A375 (cell line): ENCODE data around the gene R3HDML. TPM values are rescaled to one million over a fixed set of nuclear protein-coding genes. Genes with fewer than 3 reads are reported as not detected.

ENCODE experiments used
- small RNA-seq: library from RNA; depleted of rRNA; stranded (forward); fragments of <200 nt; gene quantifications from one replicate; pipeline ENCODE3, GENCODE V24; 2014
- total RNA-seq: library from RNA; depleted of rRNA; stranded (reverse); fragments of >200 nt; shearing (Covaris generic); gene quantifications from 2 replicates; pipeline ENCODE4 v1.2.3, GENCODE V29; 2014; rRNA removed

The R3HDML gene, protein sequence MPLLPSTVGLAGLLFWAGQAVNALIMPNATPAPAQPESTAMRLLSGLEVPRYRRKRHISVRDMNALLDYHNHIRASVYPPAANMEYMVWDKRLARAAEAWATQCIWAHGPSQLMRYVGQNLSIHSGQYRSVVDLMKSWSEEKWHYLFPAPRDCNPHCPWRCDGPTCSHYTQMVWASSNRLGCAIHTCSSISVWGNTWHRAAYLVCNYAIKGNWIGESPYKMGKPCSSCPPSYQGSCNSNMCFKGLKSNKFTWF
- total RNA-seq: not detected in 2 replicates

DNA sequence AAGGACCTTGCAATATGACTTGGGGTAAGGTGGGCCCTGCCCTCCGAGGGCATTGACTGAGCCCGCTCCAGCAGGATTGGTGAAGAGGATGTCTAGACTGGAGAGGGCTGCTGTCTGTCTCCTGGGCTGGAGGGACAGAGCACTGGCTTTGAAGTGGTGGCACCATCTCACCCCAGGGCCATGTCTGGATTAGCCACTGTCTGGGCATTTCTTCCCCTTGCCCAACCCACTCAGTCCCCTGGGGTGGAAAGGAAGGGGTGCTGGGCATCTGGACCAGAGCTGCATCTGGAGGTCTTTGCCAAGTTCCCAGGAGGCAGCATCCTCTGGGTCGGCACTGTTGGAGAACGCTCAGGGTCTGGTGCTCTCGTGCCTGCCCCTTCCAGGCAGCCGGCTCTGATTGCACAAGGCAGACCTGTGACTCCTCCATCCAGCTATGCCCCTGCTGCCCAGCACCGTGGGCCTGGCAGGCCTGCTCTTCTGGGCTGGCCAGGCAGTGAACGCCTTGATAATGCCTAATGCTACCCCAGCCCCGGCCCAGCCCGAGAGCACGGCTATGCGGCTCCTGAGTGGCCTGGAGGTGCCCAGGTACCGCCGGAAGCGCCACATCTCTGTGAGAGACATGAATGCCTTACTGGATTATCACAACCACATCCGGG, at the start of gene R3HDML:
R3HDML (plus strand) TSS at position 319 of the 656 bp plus-strand sequence; CDS start at position 434, 115 bp downstream.

DNA sequence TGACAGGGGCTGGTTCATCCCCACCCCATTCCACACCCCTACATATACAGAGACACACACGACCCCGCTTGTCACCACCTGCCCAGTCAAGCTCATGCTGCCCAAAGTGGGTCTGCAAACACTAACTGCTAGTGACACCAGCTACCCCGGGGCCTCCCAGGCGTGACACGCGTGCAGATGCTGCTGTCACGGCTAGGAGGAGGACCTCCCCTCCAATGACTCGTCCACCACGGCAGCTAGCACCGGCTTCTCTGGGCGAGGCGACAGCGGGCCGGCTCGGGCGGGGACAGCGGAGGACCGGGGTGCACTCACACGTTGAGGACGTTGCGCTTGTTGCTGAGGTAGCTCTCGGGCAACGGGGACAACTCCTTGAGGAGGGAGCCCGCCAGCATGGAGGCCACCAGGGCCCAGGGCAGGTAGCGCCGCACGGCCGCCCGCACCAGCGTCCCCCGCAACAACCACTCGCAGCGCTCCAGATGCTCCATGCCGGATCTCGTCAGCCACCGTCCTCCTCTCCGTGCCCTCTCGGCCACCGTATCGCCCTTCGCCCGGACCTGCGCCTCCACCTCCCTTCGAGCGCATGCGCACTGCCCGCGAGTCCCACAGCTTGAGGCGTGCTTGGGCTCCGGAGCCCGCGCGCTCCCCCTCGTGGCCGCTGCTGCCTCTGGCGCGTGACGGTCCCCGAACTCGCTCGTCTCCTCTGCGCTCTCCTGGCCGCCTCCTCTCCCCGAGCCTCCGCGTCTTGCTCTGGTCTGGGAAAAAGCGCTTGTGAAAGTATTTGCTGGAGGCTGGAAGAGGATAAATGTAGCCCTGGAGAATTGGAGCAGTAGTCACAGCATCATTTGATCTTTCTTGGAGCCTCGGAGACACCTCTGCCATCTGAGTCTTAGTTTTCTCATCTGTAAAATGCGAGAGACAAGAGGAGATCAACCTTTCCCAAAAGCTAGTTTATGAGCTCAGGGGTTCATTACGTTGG, 25.9 kb upstream of the R3HDML start, which contains the start of gene FITM2:
FITM2 (minus strand) TSS at position 539 of the 976 bp plus-strand sequence; CDS start at position 485, 54 bp downstream.

DNA sequence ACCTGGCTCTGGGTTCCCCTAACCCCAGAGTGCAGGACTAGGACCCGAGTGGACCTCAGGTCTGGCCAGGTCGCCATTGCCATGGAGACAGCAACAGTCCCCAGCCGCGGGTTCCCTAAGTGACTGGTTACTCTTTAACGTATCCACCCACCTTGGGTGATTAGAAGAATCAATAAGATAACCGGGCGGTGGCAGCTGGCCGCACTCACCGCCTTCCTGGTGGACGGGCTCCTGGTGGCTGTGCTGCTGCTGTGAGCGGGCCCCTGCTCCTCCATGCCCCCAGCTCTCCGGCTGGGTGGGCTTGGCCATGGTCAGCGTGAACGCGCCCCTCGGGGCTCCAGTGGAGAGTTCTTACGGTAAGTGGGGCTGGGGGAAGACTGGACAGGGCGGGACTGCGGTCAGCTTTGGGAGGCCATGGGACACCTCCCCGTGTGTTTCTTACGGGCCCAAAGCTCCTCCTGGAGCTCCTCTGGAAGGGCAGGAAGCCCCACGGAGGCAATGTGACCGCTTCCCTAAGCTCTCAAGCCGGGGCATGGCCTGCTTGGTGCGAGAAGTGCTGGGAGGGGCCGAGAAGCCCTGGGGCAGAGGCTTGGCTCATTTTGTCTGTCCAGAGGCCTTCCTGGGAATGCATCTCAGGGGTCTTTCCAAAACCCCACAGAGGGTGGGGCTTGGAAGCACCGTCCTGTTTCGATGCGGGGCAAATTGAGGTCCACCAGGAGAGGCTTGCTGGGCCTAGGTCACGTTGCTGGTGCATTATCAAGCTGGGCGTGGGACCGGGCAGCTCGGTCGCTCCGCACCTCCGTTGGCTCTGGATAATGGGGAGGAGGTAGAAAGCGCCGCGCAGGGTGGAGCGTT, 18.9 kb downstream of the R3HDML start, which contains the start of gene HNF4A:
HNF4A (plus strand) TSS at position 202 of the 855 bp plus-strand sequence; CDS start at position 308, 106 bp downstream.

Small RNAs within 50 kb of the gene (small RNA-seq; reads per million reads assigned to genes)
- not detected for gene RF00019

Other genes with a start within 250 kb of the R3HDML start
- 0.08 and 0.60 TPM in 2 replicates for gene JPH2, start 149.9 kb upstream of the R3HDML start, total RNA-seq
- gene OSER1, start 126.3 kb upstream of the R3HDML start, total RNA-seq: 46.4 and 46.5 TPM in 2 replicates
- gene GDAP1L1, start 89.7 kb upstream of the R3HDML start, total RNA-seq: 0.48 TPM in 1 of 2 replicates, not detected in the other
- gene FITM2, start 25.8 kb upstream of the R3HDML start, total RNA-seq: 7.8 and 9.3 TPM in 2 replicates
- not detected in 2 replicates for gene HNF4A, start 18.7 kb downstream of the R3HDML start, total RNA-seq
- 12.1 and 12.5 TPM in 2 replicates for gene TTPAL, start 138.8 kb downstream of the R3HDML start, total RNA-seq
- gene SERINC3, start 185.0 kb downstream of the R3HDML start, total RNA-seq: 77.9 and 91.0 TPM in 2 replicates
- gene PKIG, start 245.5 kb downstream of the R3HDML start, total RNA-seq: 43.0 and 44.0 TPM in 2 replicates